Adrenal gland (tissue), 5 donors: Measurements from ENCODE around the gene FAM24A.

ENCODE experiments used
- CTCF ChIP-seq, 6 experiments: fragments of 450-650 bp in 4 of 6; fragments of 200-600 bp in 2 of 6; sonication (generic) in 1 of 6; IDR thresholded peaks; 1 replicate in 5 of 6; 2 replicates in 1 of 6; pipeline versions ENCODE4 v1.5.1 to v1.8.0; 2016 to 2021; ENCODE audit warnings: antibody characterized with exemption in 6 of 6, mild to moderate bottlenecking in 2 of 6, moderate library complexity in 1 of 6
- POLR2A ChIP-seq, 2 donors: fragments of 450-650 bp; IDR thresholded peaks; one replicate each; pipeline ENCODE4 v1.6.1; 2017; ENCODE audit warnings: antibody characterized with exemption in 2 of 2, mild to moderate bottlenecking in 2 of 2, moderate library complexity in 1 of 2
- donor health status: DM: no; HTN: no; CAD: no.

- TF ChIP-seq CTCF (IDR thresholded peaks at IDR 0.05) (no peak), POLR2A (IDR thresholded peaks at IDR 0.05) (no peak)
These were observed 27.6 kb upstream of the FAM24A start for GRCh38 chr10:122882766-122883165.
